Left kidney (tissue), 2 donors: ENCODE results near the gene ITPKC. TPM values are rescaled to one million over a fixed set of nuclear protein-coding genes. Genes with fewer than 3 reads are reported as not detected.
A peak's percentile ranks its signal among the peaks of the same experiment; 100 is the strongest.
"Not testable (repeated sequence)": the region's sequence is repeated elsewhere in the genome, so short reads cannot be mapped to it uniquely, and the experiment has no call there.

Source experiments
- DNase-seq: peaks from one replicate; pipeline ENCODE4 v3.0.0-alpha.2; 2013
- polyA plus RNA-seq: library from polyadenylated mRNA; unstranded; fragments of 120-200 nt; gene quantifications from one replicate; pipeline ENCODE4 v1.2.1, GENCODE V29; 2013; ENCODE audit not compliant: insufficient read length

Gene ITPKC
- polyA plus RNA-seq, 1 donor, result 11.5 TPM

GRCh38 chr19:40714441-40715299 lies 2.2 kb upstream of the ITPKC start:
- peak; percentile 93 for DNase-seq

DNA sequence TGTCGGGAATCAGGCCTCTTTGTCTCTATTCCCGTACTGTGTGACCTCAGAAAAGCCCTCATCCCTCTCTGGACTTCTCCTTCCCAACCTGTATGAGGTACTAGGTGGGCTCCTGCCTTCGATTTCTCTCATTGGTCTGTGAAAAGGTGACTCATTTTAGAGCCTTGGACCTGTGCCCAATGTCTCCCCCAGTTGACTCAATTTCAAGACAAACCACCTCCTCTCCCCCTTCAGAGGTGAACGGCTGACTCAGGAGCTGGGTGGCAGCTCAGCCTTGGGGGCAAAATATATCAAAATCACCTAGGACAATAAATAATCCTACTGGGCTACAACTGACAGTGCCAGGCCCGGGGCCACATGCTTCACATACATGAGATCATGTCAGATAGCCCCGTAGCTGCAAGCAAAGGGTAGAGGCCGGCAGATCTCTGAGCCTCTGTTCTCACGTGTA lies 856 bp upstream of the ITPKC start:
- no peak for DNase-seq

GRCh38 chr19:40717325-40717879 lies 490 bp downstream of the ITPKC start:
- no peak for DNase-seq

DNA sequence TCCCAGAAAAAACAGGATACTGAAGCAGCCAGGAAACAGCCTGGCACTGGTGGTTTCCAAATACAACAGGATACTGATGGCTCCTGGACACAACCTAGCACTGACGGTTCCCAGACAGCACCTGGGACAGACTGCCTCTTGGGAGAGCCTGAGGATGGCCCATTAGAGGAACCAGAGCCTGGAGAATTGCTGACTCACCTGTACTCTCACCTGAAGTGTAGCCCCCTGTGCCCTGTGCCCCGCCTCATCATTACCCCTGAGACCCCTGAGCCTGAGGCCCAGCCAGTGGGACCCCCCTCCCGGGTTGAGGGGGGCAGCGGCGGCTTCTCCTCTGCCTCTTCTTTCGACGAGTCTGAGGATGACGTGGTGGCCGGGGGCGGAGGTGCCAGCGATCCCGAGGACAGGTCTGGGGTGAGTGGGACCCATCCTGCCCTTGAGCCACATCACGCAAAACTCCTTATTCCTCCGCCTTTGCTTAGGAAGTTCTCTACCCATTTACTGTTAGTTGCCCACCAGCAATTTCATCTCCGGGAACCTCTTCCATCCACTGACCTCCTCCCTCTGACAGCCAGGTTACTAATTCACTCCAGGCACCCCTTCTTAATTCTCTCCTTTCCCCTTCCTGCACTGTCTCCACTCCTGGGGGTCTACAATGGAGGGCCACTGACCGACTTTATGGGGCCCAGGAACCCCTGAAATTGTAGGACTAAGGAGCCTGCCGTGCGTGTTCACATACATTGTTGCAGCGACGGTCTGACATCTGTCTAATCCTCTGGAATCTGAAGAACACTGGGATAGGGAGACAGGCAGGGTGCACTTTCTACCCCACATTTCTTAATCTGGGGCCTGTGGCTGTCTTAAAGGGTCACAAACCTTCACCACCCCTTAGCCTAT lies 1.2 kb downstream of the ITPKC start:
- no peak for DNase-seq

GRCh38 chr19:40718774-40719391 lies 2.0 kb downstream of the ITPKC start:
- DNase-seq, result no peak

- DNase-seq, result no peak
These were observed 2.5 kb downstream of the ITPKC start for GRCh38 chr19:40719414-40719894.

- no peak for DNase-seq
These were observed 4.2 kb downstream of the ITPKC start for GRCh38 chr19:40721140-40721486.

DNA sequence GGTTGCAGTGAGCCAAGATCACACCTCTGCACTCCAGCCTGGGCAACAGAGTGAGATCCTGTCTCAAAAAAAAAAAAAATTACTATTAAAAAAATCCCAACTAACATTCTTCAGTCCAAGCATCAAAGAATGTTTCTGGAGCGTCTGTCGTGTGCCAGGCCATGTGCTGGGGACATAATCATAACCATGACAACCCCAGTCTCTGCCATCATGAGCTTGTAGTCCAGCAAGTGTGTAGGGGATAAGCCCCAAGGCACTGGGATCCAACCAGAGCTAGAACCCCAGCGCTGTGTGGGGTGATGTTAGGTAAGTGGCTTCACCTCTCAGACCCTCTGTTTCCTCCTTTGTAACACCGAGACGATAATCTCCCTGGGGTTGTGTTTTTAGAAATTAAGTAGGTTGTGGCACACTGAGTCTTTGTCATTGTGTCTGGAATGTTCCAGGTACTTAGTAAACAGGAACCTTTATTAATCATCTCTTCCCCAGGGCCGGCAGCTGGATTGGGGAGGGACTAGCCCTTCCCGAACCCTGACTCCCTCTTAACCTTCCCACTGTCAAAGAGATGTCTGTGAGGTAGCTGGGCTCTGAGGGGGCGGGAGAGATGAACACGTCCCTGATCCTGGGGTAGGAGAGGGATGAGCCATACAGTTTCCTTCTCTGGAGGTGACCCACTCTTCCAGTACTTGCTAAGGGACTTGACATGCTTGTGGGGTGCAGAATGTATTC lies 5.2 kb downstream of the ITPKC start:
- no peak for DNase-seq

DNA sequence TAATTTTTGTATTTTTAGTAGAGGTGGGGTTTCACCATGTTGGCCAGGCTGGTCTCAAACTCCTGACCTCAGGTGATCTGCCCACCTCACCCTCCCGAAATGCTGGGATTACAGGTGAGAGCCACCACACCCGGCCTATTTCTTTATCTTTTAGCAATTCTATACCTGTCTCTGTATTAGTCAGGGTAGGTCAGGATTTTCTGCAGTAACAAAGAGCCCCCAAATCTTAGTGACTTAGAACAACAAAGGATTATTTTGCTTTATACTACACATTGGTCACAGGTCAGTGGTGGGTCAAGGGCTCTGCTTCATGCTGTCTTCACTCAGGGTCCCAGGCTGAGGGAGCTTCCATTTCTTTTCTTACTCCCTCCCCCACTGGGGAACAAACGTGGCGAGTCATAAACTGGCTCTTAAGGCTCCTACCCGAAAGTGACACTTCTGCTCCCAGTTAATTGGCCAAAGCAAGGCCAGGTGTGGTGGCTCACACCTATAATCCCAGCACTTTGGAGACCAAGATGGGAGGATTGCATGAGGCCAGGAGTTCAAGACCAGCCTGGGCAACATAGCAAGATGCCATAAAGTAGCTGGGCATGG lies 6.8 kb downstream of the ITPKC start:
- no peak for DNase-seq

- no peak for DNase-seq
These were observed 7.4 kb downstream of the ITPKC start for GRCh38 chr19:40724315-40724714.

DNA sequence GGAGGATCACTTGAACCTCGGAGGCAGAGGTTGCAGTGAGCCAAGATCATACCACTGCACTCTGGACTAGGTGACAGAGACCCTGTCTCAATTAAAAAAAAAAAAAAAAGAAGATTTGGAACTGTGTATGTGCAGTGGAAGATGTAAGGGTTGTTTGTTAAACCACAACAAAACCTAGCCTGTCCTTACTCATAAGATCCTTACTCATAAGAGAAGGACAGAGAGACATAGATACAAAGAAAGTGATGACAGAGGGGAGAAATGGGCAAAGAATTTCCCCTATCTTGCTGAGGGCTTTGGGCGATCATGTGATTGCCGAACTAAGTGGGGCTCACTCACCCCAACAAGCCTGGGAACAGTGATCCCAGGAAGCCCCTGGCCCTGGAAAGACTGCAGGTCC lies 7.9 kb downstream of the ITPKC start:
- DNase-seq, result no peak

GRCh38 chr19:40726279-40726678 lies 9.4 kb downstream of the ITPKC start:
- no peak for DNase-seq

DNA sequence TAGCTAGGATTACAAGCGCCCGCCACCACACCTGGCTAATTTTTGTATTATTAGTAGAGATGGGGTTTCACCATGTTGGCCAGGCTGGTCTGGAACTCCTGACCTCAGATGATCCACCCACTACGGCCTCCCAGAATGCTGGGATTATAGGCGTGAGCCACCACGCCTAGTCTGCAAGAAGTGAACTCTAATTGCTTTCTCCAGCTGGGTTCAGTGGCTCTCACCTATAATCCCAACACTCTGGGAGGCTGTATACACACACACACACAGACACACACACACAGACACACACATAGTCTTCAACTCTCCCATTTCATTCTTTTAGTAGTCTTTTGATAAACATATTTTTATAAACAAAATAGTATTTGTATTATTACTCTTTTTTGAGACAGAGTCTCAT lies 13.2 kb downstream of the ITPKC start:
- not testable (repeated sequence) for DNase-seq

GRCh38 chr19:40732304-40732703 lies 15.4 kb downstream of the ITPKC start:
- not testable (repeated sequence) for DNase-seq

GRCh38 chr19:40733149-40733548 lies 16.2 kb downstream of the ITPKC start:
- no peak for DNase-seq

DNA sequence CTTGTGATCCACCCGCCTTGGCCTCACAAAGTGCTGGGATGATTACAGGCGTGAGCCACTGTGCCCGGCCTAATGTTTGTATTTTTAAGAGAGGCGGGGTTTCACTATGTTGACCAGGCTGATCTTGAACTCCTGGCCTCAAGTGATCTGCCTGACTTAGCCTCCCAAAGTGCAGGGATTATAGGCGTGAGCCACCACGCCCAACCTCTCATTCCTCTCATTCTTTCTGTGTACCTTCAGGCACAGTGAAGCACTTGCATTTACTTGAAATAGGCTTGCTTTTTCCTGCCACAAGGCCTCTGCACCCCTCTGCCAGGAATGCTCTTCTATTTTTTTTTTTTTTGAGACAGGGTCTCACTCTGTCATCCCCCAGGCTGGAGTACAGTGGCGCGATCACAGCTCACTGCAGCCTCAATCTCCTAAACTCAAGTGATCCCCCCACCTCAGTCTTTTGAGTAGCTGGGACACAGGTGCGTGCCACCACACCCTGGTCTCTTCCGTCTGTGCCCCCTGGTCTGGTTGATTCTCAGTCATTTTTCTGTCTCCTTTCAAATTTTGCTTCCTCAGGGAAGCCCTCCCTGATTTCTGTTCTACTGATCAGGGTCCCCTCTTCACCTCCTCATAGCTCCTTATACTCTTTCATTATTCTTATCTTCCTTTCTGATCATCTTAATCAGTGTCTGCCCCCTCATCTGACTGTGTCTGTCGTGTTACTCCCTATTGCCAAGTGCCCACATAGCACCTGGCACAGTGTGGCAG lies 18.3 kb downstream of the ITPKC start:
- DNase-seq, result no peak

DNA sequence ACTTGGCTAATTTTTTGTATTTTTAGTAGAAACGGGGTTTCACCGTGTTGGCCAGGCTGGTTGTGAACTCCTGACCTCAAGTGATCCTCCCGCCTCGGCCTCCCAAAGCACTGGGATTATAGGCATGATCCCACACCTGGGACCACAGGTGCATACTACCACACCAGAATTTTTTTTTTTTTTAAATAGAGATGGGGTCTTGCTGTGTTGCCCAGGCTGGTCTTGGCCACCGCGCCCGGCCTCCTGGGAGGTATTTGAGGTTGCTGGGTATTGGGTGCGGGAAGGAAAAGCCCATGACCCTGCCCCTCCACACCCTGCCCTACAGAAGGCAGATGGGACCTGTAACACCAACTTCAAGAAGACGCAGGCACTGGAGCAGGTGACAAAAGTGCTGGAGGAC lies 19.7 kb downstream of the ITPKC start:
- DNase-seq, result no peak

GRCh38 chr19:40737102-40737644 lies 20.3 kb downstream of the ITPKC start:
- no peak for DNase-seq

GRCh38 chr19:40739030-40739839 lies 22.3 kb downstream of the ITPKC start:
- DNase-seq, result no peak
